Natural killer cell (primary cell): Measurements from ENCODE around the gene RTL10. TPM values are rescaled to one million over a fixed set of nuclear protein-coding genes. Genes with fewer than 3 reads are reported as not detected.

Source experiments
- ATAC-seq, 3 donors: fragments of 150-1000 bp in 2 of 3; fragments of 200-7000 bp in 1 of 3; cut with Tn5 transposase; 1 replicate in 1 of 3; 2 replicates in 2 of 3; pipeline ENCODE4 v1.10.0; 2021; ENCODE audit warnings: mild to moderate bottlenecking in 2 of 3, moderate library complexity in 2 of 3
- DNase-seq, 2 donors: peaks; one replicate each; pipeline versions ENCODE4 v3.0.0 to v3.0.0-alpha.2; 2013 to 2021; ENCODE audit warnings: mixed read lengths in 1 of 2
- H3K27ac ChIP-seq: one replicate; pipeline ENCODE4 v1.5.1; 2013; ENCODE audit warnings: mild to moderate bottlenecking, low read length
- H3K27me3 ChIP-seq: one replicate; pipeline ENCODE4 v1.6.1; 2013; ENCODE audit warnings: low read length; ENCODE audit not compliant: control insufficient read depth, insufficient read depth
- H3K36me3 ChIP-seq: one replicate; pipeline ENCODE4 v1.6.1; 2013; ENCODE audit warnings: low read length; ENCODE audit not compliant: control insufficient read depth, insufficient read depth
- H3K4me1 ChIP-seq: one replicate; pipeline ENCODE4 v1.6.1; 2013; ENCODE audit warnings: low read length; ENCODE audit not compliant: control insufficient read depth, insufficient read depth
- H3K4me3 ChIP-seq: one replicate; pipeline ENCODE4 v1.5.1; 2013; ENCODE audit warnings: low read length
- H3K9me3 ChIP-seq: one replicate; pipeline ENCODE4 v1.6.1; 2013; ENCODE audit warnings: low read length; ENCODE audit not compliant: control insufficient read depth, insufficient read depth
- H3K27ac Mint-ChIP-seq, 2 donors: one replicate each; pipeline ENCODE4 v1.8.0; 2022; ENCODE audit warnings: mild to moderate bottlenecking in 2 of 2, mixed read lengths in 2 of 2, moderate library complexity in 1 of 2
- H3K27me3 Mint-ChIP-seq, 2 donors: one replicate each; pipeline ENCODE4 v1.8.0; 2022; ENCODE audit warnings: low read depth in 2 of 2, mixed read lengths in 2 of 2
- H3K36me3 Mint-ChIP-seq: one replicate; pipeline ENCODE4 v1.8.0; 2022; ENCODE audit warnings: mixed read lengths
- H3K4me1 Mint-ChIP-seq, 2 donors: one replicate each; pipeline ENCODE4 v1.8.0; 2022; ENCODE audit warnings: mixed read lengths in 2 of 2
- H3K4me3 Mint-ChIP-seq: one replicate; pipeline ENCODE4 v1.8.0; 2022; ENCODE audit warnings: mild to moderate bottlenecking, moderate library complexity, mixed read lengths
- H3K9me3 Mint-ChIP-seq, 2 donors: one replicate each; pipeline ENCODE4 v1.8.0; 2022; ENCODE audit warnings: mixed read lengths in 2 of 2
- WGBS: methylation state at CpG from one replicate; pipeline ENCODE4 v1.1.7; 2013; ENCODE audit warnings: missing lambda C conversion rate; ENCODE audit not compliant: insufficient coverage; 5-methylcytosine and 5-hydroxymethylcytosine counted together
- intact Hi-C: fragments of 100-400 bp; cut with micrococcal nuclease; formaldehyde crosslinking; loops from one replicate; pipeline ENCODE4 v1.14.2; 2022
- total RNA-seq, 4 donors: library from RNA; stranded (reverse); fragments of 120-200 nt in 1 of 4; gene quantifications; one replicate each; pipeline versions ENCODE4 v1.2.3 to v1.2.4, GENCODE V29; 2013 to 2022
- TF ChIP-seq, protein P1 (sequence below): fragments of 200-600 bp; IDR thresholded peaks from one replicate; pipeline ENCODE4 v1.8.0; 2022; ENCODE audit warnings: antibody characterized with exemption

RTL10 gene
- total RNA-seq, 3 donors from 2014 or later (not counting 1 experiment from before 2014, with no cell fraction given) = 6.4 to 12.5 (median 11.7) TPM

DNA sequence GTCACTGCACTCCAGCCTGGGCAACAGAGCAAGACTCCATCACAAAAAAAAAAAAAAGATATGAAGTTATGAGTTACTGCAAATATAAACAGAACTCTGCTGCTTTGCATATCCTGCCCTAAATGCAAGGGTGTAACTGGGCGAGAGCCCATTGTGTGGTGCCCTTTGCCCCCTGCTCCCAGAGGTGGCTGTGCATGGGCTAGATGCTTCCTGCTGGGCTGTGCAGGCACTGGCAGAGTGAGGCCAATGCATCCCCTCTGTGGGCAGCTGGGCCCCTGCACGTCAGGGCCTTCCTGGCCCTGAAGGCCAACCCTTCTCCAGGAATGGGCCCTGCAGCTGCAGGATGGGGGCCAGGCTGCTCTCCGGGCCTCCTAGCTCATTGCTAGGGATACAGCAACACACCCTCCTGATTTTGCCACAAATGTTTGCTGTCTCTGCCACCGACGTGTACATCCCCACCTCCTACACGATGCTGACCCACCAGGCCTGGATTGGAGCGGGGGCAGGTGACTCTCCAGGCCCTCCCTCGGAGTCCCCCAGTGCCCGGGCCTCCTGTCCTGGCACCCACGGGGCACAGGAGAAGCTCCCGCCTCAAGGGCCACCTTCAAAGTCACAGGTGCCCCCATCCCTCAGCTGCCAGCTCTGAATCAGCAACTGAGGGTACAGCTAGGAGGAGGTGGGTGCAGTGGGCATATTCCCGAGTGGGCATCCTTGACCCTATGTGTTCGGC, 46.2 kb upstream of the RTL10 start:
- TF ChIP-seq, protein P1, sequence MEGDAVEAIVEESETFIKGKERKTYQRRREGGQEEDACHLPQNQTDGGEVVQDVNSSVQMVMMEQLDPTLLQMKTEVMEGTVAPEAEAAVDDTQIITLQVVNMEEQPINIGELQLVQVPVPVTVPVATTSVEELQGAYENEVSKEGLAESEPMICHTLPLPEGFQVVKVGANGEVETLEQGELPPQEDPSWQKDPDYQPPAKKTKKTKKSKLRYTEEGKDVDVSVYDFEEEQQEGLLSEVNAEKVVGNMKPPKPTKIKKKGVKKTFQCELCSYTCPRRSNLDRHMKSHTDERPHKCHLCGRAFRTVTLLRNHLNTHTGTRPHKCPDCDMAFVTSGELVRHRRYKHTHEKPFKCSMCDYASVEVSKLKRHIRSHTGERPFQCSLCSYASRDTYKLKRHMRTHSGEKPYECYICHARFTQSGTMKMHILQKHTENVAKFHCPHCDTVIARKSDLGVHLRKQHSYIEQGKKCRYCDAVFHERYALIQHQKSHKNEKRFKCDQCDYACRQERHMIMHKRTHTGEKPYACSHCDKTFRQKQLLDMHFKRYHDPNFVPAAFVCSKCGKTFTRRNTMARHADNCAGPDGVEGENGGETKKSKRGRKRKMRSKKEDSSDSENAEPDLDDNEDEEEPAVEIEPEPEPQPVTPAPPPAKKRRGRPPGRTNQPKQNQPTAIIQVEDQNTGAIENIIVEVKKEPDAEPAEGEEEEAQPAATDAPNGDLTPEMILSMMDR = no peak
- no peak overlapping the region for H3K4me3 Mint-ChIP-seq
- DNase-seq = no peak
- no peaks in the 10 kb centered on the region for H3K36me3 Mint-ChIP-seq
- Histone ChIP-seq H3K9me3 (no peaks in the 10 kb centered on the region), H3K4me3 (no peak overlapping the region), H3K4me1 (no peaks in the 10 kb centered on the region), H3K27me3 (no peaks in the 10 kb centered on the region), H3K36me3 (peaks cover 9% of the 10 kb centered on the region), H3K27ac (no peak overlapping the region)
- no peak for ATAC-seq
- H3K27ac Mint-ChIP-seq = no peak overlapping the region
- 93% methylated on average over 13 of the region's 13 CpGs for WGBS
- no peaks in the 10 kb centered on the region for H3K27me3 Mint-ChIP-seq
- H3K4me1 Mint-ChIP-seq = no peaks in the 10 kb centered on the region
- intact Hi-C loops = no loop called here
- H3K9me3 Mint-ChIP-seq = no peaks in the 10 kb centered on the region

DNA sequence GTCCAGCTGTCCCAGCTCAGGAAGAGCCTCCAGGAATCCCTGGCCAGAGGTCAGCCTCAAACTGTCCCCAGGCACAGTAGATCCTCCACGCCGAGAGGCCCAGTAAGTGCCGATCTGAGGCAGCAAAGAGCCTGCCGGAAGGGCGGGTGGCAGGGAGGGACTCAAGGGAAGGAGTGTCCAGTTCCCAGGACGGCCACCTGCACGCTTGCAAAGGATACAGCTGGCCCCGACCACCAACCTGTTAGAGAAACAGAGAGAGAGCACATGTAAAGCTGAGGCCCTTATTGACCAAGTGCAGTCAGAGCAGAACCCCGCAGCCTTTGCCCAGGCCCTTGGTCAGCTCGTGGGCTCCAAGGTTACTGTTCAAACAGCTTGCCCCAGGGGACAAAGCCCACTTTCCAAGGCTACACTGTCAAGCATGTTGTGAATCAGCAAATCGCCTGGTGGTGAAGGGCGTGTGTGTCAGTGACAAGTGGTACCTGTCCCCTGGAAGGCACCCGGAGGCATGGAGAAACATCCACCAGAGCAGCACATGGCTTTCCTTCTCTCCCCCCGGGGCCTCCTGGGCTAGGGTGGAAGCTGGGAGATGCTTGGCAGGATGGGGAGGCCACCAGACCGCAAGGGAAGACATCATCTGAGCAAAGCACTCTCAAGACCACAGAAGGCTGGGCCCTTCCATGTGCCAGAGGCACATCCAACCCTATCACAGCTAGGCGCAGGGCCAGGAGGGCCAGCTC, 44.3 kb upstream of the RTL10 start:
- no peak overlapping the region for H3K27ac Mint-ChIP-seq
- WGBS = 95% methylated on average over 16 of the region's 16 CpGs
- intact Hi-C loops = no loop called here

DNA sequence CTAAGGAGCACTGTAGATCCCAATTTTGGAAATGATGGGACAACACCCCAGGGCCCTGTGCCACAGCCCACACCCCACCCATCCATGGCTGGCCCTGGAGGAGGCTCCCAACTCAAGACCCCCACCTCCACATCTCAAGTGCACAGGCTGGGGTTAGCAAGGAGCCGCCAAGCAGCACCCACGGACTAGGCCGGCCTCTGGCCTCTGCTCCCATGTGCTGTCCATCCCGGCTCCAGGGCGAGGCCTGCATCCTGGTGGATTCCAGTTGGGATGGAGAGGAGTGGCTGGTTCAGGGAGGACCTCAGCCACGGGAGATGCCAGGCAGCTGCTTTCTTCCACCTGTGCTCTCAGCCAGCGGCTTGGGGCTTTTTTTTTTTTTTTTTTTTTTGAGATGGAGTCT, 43.5 kb upstream of the RTL10 start:
- no peak for DNase-seq
- peaks cover 12% of the 10 kb centered on the region for H3K36me3 ChIP-seq
- H3K4me1 ChIP-seq = no peaks in the 10 kb centered on the region
- no peaks in the 10 kb centered on the region for H3K27me3 Mint-ChIP-seq
- TF ChIP-seq, protein P1 = no peak
- H3K9me3 ChIP-seq = no peaks in the 10 kb centered on the region
- H3K4me3 Mint-ChIP-seq = no peak overlapping the region
- intact Hi-C loops = no loop called here
- no peak overlapping the region for H3K4me3 ChIP-seq
- H3K27ac ChIP-seq = no peak overlapping the region
- no peak for ATAC-seq
- 94% methylated on average over 7 of the region's 7 CpGs for WGBS
- H3K27ac Mint-ChIP-seq = no peak overlapping the region
- H3K36me3 Mint-ChIP-seq = no peaks in the 10 kb centered on the region
- no peaks in the 10 kb centered on the region for H3K4me1 Mint-ChIP-seq
- H3K9me3 Mint-ChIP-seq = no peaks in the 10 kb centered on the region
- H3K27me3 ChIP-seq = no peaks in the 10 kb centered on the region

More for the DNA sequence above, 44.3 kb upstream of the RTL10 start:
- Mint-ChIP-seq H3K36me3 (no peaks in the 10 kb centered on the region), H3K4me3 (no peak overlapping the region), H3K4me1 (no peaks in the 10 kb centered on the region), H3K9me3 (no peaks in the 10 kb centered on the region), H3K27me3 (no peaks in the 10 kb centered on the region)
- TF ChIP-seq, protein P1 = no peak
- H3K4me3 ChIP-seq = no peak overlapping the region
- peaks cover 10% of the 10 kb centered on the region for H3K36me3 ChIP-seq
- no peak for ATAC-seq
- DNase-seq = no peak
- H3K4me1 ChIP-seq = no peaks in the 10 kb centered on the region
- H3K27me3 ChIP-seq = no peaks in the 10 kb centered on the region
- H3K27ac ChIP-seq = no peak overlapping the region
- H3K9me3 ChIP-seq = no peaks in the 10 kb centered on the region
